SK-N-DZ (cell line): Measurements from ENCODE around the gene NEUROD1. TPM values are rescaled to one million over a fixed set of nuclear protein-coding genes. Genes with fewer than 3 reads are reported as not detected.
A peak's percentile ranks its signal among the peaks of the same experiment; 100 is the strongest.
"Not testable (repeated sequence)": the region's sequence is repeated elsewhere in the genome, so short reads cannot be mapped to it uniquely, and the experiment has no call there.

ENCODE experiments used
- DNase-seq: peaks from one replicate; pipeline ENCODE4 v3.0.0-alpha.2; 2015; ENCODE audit warnings: low spot score
- polyA plus RNA-seq, 2 experiments: library from polyadenylated mRNA; depleted of rRNA; stranded (reverse); fragments of >200 nt; gene quantifications; 2 replicates each; pipeline ENCODE4 v1.2.3, GENCODE V29; 2014

Gene NEUROD1
- polyA plus RNA-seq (2014; cell fraction: cytosol; rRNA removed), result 9.0 and 9.8 TPM in 2 replicates
- 5.2 and 14.1 TPM in 2 replicates for polyA plus RNA-seq (2014; cell fraction: nucleus; rRNA removed)

- peak; percentile 89 for DNase-seq
Observed at GRCh38 chr2:181680055-181680936, at the start of gene NEUROD1. Gene NEUROD1 (minus strand): TSS chr2:181680517. CDS start chr2:181678860, 1,657 bp downstream.

DNA sequence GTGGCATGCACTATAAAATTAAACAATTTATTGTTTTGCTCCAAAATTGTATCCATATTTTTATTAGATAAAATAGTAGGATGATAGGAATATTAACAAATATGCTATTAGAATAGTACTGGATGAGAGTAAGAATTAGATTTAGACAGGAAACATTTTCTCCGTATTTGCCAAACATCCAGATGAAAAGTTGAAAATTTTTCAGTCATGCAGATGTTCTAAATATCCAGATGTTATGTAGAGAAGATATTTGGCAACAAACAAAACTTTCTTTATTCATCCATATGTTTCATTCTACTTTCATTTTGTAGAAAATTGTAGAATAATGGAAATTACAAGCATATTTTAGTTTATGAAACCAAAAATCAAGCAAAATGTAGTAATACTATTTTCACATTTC is 45.2 kb upstream of the NEUROD1 start:
- DNase-seq, result no peak

- DNase-seq, result no peak
Observed at GRCh38 chr2:181724662-181725061, 44.3 kb upstream of the NEUROD1 start.

GRCh38 chr2:181723731-181724130 is 43.4 kb upstream of the NEUROD1 start:
- DNase-seq, result no peak

DNA sequence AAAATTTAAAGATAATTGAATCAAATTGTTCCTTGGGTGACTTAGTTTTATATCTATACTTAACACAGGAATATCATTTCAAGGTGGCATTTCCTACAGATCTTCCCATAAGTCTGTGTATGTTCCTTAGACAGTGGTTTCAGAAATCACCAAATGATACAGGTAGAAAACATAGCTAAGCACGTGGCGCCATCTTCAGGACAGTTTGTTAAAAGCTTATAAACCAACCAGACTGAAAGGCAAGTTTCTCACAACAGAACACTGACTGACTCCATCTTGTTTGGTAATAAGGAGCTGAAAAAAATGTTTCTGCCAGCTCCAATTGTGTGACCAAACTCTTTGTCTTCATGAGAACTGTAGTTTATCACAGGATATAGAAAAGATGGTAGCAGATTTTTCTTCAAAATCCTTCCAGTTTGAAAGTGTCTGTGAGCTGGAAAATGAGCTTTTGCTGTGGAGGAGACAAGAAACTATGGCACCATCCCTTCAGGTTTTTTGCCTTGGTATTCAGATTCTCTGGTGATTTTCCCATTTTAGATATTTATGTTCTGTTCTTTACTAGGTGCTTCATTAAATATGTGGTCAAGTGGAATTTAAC is 34.8 kb upstream of the NEUROD1 start:
- peak; percentile 82 for DNase-seq

DNA sequence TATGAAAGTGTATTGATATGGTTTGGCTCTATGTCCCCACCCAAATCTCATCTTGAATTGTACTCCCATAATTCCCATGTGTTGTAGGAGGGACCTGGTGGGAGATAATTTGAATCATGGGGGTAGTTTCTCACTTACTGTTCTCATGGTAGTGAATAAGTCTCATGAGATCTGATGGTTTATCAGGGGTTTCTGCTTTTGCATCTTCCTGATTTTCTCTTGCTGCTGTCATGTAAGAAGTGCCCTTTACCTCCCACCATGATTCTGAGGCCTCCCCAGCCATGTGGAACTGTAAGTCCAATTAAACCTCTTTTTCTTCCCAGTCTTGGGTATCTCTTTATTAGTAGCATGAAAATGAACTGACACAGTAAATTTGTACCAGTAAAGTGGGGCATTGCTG is 30.7 kb upstream of the NEUROD1 start:
- DNase-seq, result not testable (repeated sequence)

DNA sequence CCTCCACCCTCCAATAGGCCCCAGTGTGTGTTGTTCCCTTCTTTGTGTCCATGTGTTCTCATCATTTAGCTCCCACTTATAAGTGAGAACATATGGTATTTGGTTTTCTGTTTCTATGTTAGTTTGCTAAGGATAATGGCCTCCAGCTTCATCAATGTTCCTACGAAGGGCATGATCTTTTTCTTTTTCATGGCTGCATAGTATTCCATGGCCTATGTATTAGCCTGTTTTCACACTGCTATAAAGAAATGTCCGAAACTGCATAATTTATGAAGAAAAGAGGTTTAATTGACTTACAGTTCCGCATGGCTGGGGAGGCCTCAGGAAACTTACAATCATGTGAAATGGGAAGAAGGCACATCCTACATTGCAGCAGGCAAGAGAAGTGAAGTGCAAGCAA is 22.2 kb upstream of the NEUROD1 start:
- not testable (repeated sequence) for DNase-seq

DNA sequence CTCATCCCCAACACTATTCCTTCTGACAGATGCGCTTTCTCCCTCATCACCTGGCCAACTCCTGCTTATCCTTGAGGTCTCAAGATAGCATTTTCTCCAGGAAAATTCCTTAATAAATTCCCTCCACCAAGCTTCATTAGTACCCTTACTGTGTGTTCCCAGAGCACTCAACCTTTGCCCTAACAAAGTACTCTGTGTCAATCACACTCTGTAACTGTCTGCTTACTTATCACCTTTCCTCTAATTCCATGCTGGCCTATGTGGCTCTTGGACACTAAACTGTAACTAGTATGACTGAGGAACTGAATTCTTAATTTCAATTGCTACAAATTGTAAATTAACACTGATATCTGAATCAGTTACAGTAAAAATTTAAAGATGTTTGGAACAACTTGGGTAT is 17.9 kb upstream of the NEUROD1 start:
- no peak for DNase-seq

- DNase-seq, result no peak
Observed at GRCh38 chr2:181697571-181697970, 17.3 kb upstream of the NEUROD1 start.

DNA sequence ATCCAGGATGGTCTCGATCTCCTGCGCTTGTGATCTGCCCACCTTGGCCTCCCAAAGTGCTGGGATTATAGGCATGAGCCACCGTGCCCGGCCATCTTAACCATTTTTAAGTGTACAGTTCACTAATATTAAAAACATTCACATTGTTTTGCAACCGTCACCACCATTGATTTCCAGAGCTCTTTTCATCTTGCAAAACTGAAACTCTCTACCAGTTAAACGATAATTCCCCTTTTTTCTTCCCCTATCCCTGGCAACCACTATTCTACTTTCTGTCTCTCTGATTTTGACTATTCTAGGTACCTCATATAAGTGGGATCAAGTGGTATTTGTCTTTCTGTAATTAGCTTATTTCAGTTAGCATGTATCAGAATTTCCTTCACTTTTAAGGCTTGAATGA is 16.8 kb upstream of the NEUROD1 start:
- no peak for DNase-seq

DNA sequence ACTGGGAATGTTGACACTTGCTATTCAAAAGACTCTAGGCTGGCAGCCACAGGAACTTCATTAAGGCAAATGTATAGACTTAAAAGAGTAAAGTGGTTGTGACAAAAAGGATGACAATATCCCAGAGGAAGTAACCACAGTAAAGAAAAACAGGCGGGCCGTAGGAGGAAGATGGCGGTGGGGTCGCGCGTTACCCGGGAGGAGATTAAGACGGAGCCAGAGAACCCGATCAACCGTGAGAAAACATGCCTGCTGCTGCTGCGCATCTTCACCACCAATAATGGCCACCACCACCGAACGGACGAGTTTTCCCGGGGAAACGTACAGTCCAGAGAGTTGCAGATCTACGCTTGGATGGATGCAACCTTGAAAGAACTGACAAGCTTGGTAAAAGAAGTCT is 14.0 kb upstream of the NEUROD1 start:
- DNase-seq, result no peak

GRCh38 chr2:181690860-181691259 is 10.5 kb upstream of the NEUROD1 start:
- DNase-seq, result no peak

DNA sequence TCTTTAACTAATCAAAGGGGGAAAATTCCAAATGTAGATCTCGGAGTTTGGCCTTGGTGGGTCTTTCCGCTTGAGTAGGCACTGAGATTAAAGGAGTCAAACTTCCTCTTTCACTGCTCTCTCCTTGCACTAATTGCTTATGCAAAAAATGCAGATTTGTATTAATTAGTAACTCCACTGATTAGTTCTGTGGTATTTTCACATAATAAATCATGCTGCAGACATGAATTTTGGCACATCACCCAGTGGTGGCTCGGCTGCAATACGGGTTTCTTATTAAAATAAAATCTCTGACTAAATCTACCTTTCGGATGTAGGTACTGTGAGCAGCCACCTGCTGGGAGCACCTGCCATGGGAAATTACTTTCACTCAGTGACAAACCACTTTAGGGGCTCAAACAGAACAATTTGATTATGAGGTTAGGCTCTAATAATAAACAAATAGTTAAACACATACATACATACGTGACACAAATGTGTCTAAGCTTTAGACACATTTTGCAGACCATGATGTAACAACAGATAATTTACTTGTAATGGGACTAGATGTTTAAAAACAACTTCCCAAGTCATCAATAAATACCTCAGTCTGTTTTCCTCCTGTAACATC is 6.4 kb upstream of the NEUROD1 start:
- DNase-seq, result no peak

GRCh38 chr2:181685150-181685688 is 4.9 kb upstream of the NEUROD1 start:
- no peak for DNase-seq

GRCh38 chr2:181684454-181685149 is 4.3 kb upstream of the NEUROD1 start:
- no peak for DNase-seq

GRCh38 chr2:181683518-181684453 is 3.5 kb upstream of the NEUROD1 start:
- DNase-seq, result peak; percentile 45

DNA sequence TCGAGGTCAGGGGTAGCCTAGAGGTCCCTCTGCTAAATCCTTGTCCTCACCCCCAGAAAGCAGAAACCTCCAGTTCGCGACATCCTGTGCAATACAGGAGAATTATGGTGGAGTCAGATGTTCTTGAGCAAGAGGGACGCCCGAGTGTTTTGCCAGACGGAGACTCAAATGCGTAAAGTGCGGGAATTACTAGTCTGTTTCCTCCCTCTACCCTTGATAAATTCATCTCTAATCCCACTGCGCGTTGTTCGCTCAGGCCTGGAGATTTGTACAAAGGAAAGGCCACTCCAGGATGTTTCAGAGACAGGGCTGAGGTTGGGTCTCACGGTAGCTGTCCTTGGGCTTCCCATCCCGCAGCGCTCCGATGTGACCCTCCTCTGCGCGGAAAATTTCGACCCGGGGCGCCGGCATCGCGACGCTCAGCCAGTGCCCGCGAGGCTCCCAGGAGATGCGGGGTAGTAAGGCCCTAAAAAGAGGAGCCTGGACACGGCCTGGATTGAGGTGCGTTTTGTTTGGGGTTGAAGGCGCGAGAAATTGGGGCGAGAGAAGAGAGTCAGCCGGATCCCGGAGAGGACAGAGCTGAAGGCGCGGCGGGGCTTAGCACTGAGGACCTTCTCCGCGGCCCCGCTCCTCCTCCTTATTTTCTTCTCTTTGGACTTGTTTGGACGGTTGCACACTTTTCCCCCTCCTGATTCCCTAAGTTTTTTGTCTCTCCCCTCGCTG is 2.6 kb upstream of the NEUROD1 start:
- no peak for DNase-seq

DNA sequence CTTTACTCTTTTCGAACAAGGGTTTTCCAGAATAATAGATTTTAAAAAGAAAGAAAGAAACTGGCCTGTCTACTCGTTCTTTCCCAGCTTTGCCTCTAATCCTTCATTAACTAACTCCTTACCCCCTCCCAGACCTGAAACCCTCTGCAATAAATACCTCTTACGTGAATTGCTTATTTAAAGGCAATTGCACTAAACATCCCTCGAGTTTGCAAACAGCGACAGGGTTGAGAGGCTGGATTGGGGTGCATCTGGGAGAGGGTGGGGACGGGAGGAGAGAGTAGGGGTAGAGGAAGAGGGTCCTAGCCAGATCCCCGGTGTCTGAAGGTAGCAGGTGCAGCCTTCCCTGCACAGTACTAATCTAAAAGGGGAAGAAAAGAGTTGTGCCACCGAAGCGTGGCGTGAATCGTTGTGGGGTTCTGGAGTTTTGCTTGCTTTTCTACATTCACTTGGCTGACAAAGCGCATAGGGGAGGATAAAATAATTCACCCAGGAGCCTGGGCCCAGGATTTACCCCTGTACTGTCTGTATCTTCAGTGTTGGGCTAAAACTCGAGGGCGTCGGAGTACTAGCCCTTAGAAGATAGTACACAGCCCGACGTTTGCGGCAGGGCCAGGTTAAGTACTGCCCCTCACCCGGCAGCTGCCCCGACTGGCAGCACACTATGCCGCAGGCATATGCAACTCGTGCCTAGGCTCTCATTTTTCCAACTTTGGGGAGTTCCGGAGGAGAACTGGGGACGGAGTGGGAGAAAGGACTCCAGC is 1.9 kb upstream of the NEUROD1 start:
- no peak for DNase-seq
